HCT116 (cell line): ENCODE results near the gene MTHFS. TPM values are rescaled to one million over a fixed set of nuclear protein-coding genes. Genes with fewer than 3 reads are reported as not detected.

Experiments used
- ATAC-seq: fragments of 200-7000 bp; cut with Tn5 transposase; 2 replicates; pipeline ENCODE4 v1.9.1; 2020; ENCODE audit warnings: mild to moderate bottlenecking, moderate library complexity
- BruUV-seq: library from RNA; stranded (reverse); fragments of 400-500 nt; replicated peaks from 2 replicates; lab custom pipeline; 2021; lab: Mats Ljungman, UMichigan
- CTCF ChIA-PET: fragments of 300-600 bp; sonication (Branson Sonifier 250); formaldehyde crosslinking; loops from one replicate; lab custom pipeline; 2021; ENCODE audit warnings: antibody characterized with exemption; lab: Charles Lee
- POLR2A ChIA-PET: fragments of 300-600, 350-600 bp; sonication (Branson Sonifier 250); formaldehyde crosslinking; loops from one replicate; lab custom pipeline; 2021; ENCODE audit warnings: antibody characterized with exemption; lab: Charles Lee
- RAD21 ChIA-PET, 2 experiments: fragments of 300-600 bp; sonication (Branson Sonifier 250); formaldehyde crosslinking; loops; one replicate each; lab custom pipeline; 2023; ENCODE audit warnings: low total read pairs in 2 of 2; ENCODE audit not compliant: uncharacterized antibody in 2 of 2, unreplicated experiment in 2 of 2, low non-redundant PET in 1 of 2; lab: Charles Lee
- DNase-seq: peaks from one replicate; pipeline ENCODE4 v3.0.0-alpha.2; 2010; ENCODE audit warnings: low read depth, low spot score
- H2AFZ ChIP-seq: fragments of 200-600 bp; shearing (Covaris generic), sonication (generic); 2 replicates; pipeline ENCODE4 v1.6.1; 2017; ENCODE audit warnings: low read depth, mixed run types, mixed read lengths, antibody characterized with exemption, low read length; ENCODE audit not compliant: poor library complexity, severe bottlenecking
- H3K27ac ChIP-seq: 2 replicates; pipeline ENCODE4 v1.5.1; 2012; ENCODE audit warnings: low read depth, low read length
- H3K27me3 ChIP-seq: fragments of 200-600 bp; sonication (generic); 2 replicates; pipeline ENCODE4 v1.6.1; 2016; ENCODE audit warnings: mixed run types, low read length, mixed read lengths; ENCODE audit not compliant: insufficient read depth
- H3K36me3 ChIP-seq, 2 experiments: fragments of 200-500 bp in 1 of 2; fragments of 200-600 bp in 1 of 2; sonication (Bioruptor generic) in 1 of 2; sonication (generic) in 1 of 2; 2 replicates each; pipeline versions ENCODE4 v1.5.1 to v1.6.1; 2014 to 2016; ENCODE audit warnings: low read length in 2 of 2, inconsistent platforms in 1 of 2, mixed read lengths in 1 of 2, mixed run types in 1 of 2; ENCODE audit not compliant: insufficient read depth in 2 of 2, control insufficient read depth in 1 of 2
- H3K4me1 ChIP-seq, 2 experiments: fragments of 200-600 bp in 1 of 2; sonication (generic) in 1 of 2; 2 replicates each; pipeline versions ENCODE4 v1.5.1 to v1.6.1; 2012 to 2017; ENCODE audit warnings: low read length in 2 of 2, inconsistent platforms in 1 of 2, mild to moderate bottlenecking in 1 of 2, mixed read lengths in 1 of 2, mixed run types in 1 of 2, moderate library complexity in 1 of 2; ENCODE audit not compliant: insufficient read depth in 2 of 2, control insufficient read depth in 1 of 2
- H3K4me2 ChIP-seq: fragments of 200-600 bp; sonication (generic); 2 replicates; pipeline ENCODE4 v1.6.1; 2017; ENCODE audit warnings: mixed run types, low read length, mixed read lengths
- H3K4me3 ChIP-seq, 2 experiments: fragments of 200-600 bp in 1 of 2; sonication (generic) in 1 of 2; replicated peaks in 1 of 2; 2 replicates each; pipeline ENCODE4 v1.5.1; 2011 to 2016; ENCODE audit warnings: low read length in 2 of 2, control low read depth in 1 of 2, low read depth in 1 of 2, mild to moderate bottlenecking in 1 of 2, mixed read lengths in 1 of 2, mixed run types in 1 of 2
- H3K79me2 ChIP-seq: fragments of 200-600 bp; sonication (generic); 2 replicates; pipeline ENCODE4 v1.6.1; 2017; ENCODE audit warnings: mild to moderate bottlenecking, mixed run types, low read length, moderate library complexity, mixed read lengths; ENCODE audit not compliant: insufficient read depth
- H3K9ac ChIP-seq: fragments of 200-600 bp; sonication (generic); 2 replicates; pipeline ENCODE4 v1.6.1; 2016; ENCODE audit warnings: low read length, mixed read lengths
- H3K9me2 ChIP-seq: fragments of 200-600 bp; sonication (generic), shearing (Covaris generic); 2 replicates; pipeline ENCODE4 v1.6.1; 2017; ENCODE audit warnings: mixed run types, mild to moderate bottlenecking, moderate library complexity; ENCODE audit not compliant: insufficient read depth
- H3K9me3 ChIP-seq, 2 experiments: fragments of 200-500 bp in 1 of 2; fragments of 200-600 bp in 1 of 2; sonication (Bioruptor generic) in 1 of 2; sonication (generic) in 1 of 2; 2 replicates each; pipeline ENCODE4 v1.6.1; 2014 to 2017; ENCODE audit warnings: low read length in 2 of 2, mixed read lengths in 2 of 2, inconsistent platforms in 1 of 2, low read depth in 1 of 2, mild to moderate bottlenecking in 1 of 2, mixed run types in 1 of 2, moderate library complexity in 1 of 2; ENCODE audit not compliant: control insufficient read depth in 1 of 2, insufficient read depth in 1 of 2
- H4K20me1 ChIP-seq: fragments of 200-600 bp; sonication (generic), shearing (Covaris generic); 2 replicates; pipeline ENCODE4 v1.6.1; 2017; ENCODE audit warnings: mixed run types, mild to moderate bottlenecking, moderate library complexity; ENCODE audit not compliant: insufficient read depth
- CBX3 ChIP-seq: IDR thresholded peaks from 2 replicates; pipeline ENCODE4 v1.6.1; 2012; ENCODE audit warnings: low read depth
- ELF1 ChIP-seq: IDR thresholded peaks from 2 replicates; pipeline ENCODE4 v1.6.1; 2012; ENCODE audit warnings: low read depth, borderline replicate concordance
- EZH2 ChIP-seq: fragments of 200-600 bp; sonication (generic); IDR thresholded peaks from 2 replicates; pipeline ENCODE4 v1.6.1; 2017; ENCODE audit warnings: antibody characterized with exemption, mixed run types
- POLR2A ChIP-seq: IDR thresholded peaks from 2 replicates; pipeline ENCODE4 v1.7.0; 2011; ENCODE audit warnings: borderline replicate concordance; ENCODE audit not compliant: insufficient read depth, insufficient read length; ENCODE audit errors: extremely low read depth
- POLR2AphosphoS5 ChIP-seq: IDR thresholded peaks from 2 replicates; pipeline ENCODE4 v1.6.1; 2011; ENCODE audit warnings: mild to moderate bottlenecking, low read depth, low read length, moderate library complexity
- SP1 ChIP-seq: IDR thresholded peaks from 2 replicates; pipeline ENCODE4 v1.6.1; 2012; ENCODE audit warnings: low read depth
- SRF ChIP-seq: IDR thresholded peaks from 2 replicates; pipeline ENCODE4 v1.6.1; 2012; ENCODE audit warnings: low read depth
- TCF7L2 ChIP-seq: IDR thresholded peaks from 2 replicates; pipeline ENCODE4 v1.7.0; 2011; ENCODE audit warnings: borderline replicate concordance, inconsistent platforms; ENCODE audit not compliant: insufficient read depth, insufficient read length; ENCODE audit errors: extremely low read depth
- YY1 ChIP-seq: IDR thresholded peaks from 2 replicates; pipeline ENCODE4 v1.6.1; 2011; ENCODE audit warnings: low read length, low read depth, moderate library complexity, mild to moderate bottlenecking; ENCODE audit not compliant: insufficient replicate concordance; ENCODE audit errors: extremely low read depth
- ZFX ChIP-seq: fragments of 450-650 bp; IDR thresholded peaks from 2 replicates; pipeline ENCODE4 v1.6.1; 2017
- intact Hi-C: fragments of 100-400 bp; cut with micrococcal nuclease; formaldehyde crosslinking; loops from 2 replicates; pipeline ENCODE4 v1.10.0; 2022
- total RNA-seq: library from RNA; stranded (reverse); gene quantifications from one replicate; pipeline ENCODE4 v1.2.1, GENCODE V29; 2021; ENCODE audit not compliant: unreplicated experiment
- TF ChIP-seq, protein P1 (sequence below): IDR thresholded peaks from 2 replicates; pipeline ENCODE4 v1.6.1; 2012
- TF ChIP-seq, protein P2 (sequence below): IDR thresholded peaks from 2 replicates; pipeline ENCODE4 v1.6.1; 2011; ENCODE audit warnings: mild to moderate bottlenecking, low read length, moderate library complexity; ENCODE audit not compliant: insufficient replicate concordance; ENCODE audit errors: extremely low read depth

Gene MTHFS
- total RNA-seq, 1 experiment from 2014 or later, result 30.5 TPM

DNA sequence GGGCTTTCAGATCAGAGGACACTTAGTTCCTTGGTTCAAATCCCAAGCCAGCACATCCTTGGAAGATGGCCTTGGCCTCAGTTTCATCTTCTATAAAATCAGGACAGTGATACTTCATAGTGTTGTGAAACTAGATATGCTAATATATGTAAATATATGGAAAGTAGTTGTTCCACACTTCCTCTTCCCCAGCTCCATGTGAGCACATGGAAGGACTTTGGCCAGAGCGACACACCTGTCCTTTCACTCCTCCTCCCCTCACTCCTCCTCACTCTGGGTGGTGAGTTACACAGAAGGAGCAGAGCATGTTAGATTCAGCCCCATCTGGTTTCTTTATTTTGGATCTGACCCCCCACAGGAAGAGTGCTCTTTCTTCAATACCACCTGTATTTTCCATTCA lies 65.2 kb downstream of the MTHFS start:
- no peak overlapping the region for H3K9ac ChIP-seq
- TF ChIP-seq POLR2A, result no peak
- no peak for TF ChIP-seq YY1
- TF ChIP-seq, protein P1, sequence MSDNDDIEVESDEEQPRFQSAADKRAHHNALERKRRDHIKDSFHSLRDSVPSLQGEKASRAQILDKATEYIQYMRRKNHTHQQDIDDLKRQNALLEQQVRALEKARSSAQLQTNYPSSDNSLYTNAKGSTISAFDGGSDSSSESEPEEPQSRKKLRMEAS, result no peak
- TF ChIP-seq, protein P2, sequence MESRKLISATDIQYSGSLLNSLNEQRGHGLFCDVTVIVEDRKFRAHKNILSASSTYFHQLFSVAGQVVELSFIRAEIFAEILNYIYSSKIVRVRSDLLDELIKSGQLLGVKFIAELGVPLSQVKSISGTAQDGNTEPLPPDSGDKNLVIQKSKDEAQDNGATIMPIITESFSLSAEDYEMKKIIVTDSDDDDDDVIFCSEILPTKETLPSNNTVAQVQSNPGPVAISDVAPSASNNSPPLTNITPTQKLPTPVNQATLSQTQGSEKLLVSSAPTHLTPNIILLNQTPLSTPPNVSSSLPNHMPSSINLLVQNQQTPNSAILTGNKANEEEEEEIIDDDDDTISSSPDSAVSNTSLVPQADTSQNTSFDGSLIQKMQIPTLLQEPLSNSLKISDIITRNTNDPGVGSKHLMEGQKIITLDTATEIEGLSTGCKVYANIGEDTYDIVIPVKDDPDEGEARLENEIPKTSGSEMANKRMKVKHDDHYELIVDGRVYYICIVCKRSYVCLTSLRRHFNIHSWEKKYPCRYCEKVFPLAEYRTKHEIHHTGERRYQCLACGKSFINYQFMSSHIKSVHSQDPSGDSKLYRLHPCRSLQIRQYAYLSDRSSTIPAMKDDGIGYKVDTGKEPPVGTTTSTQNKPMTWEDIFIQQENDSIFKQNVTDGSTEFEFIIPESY, result no peak
- no peak for TF ChIP-seq CBX3
- H3K9me3 ChIP-seq, result no peaks in the 10 kb centered on the region
- no peaks in the 10 kb centered on the region for H3K27me3 ChIP-seq
- no peaks in the 10 kb centered on the region for H3K79me2 ChIP-seq
- ATAC-seq (no peak), DNase-seq (no peak)
- ChIA-PET POLR2A (no interaction called here), CTCF (no interaction called here), RAD21 (no interaction called here)
- H3K27ac ChIP-seq, result no peak overlapping the region
- no peaks in the 10 kb centered on the region for H3K36me3 ChIP-seq
- H3K4me3 ChIP-seq, result no peak overlapping the region
- H3K4me2 ChIP-seq, result no peak overlapping the region
- no peaks in the 10 kb centered on the region for H4K20me1 ChIP-seq
- BruUV-seq, result no TSS peak
- peaks cover 0 to 5% of the 10 kb centered on the region in 2 experiments; a peak in 1 of 4 replicates for H3K4me1 ChIP-seq
- H2AFZ ChIP-seq, result no peak overlapping the region
- H3K9me2 ChIP-seq, result no peaks in the 10 kb centered on the region
- intact Hi-C loops, result no loop called here

DNA sequence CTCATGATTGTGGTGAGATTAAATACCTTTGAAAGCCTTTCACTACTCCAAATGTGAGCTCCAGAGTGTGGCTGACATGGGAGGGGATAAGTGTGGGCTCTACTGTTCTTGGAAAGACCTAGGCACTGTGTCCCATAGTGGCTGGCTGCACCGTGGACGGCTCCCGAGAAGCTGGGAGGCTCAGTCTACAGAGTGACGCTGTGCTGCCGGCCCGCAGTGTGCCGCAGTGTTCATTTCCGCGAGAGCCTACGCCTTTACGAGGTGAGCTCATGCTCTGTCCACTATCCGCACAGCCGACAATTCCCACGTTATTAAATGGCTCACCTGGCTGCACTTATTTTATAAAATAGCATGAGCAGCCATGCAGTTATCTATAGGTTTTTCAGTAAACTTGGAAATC lies 66.9 kb downstream of the MTHFS start:
- CTCF ChIA-PET, result no interaction called here
- DNase-seq (no peak), ATAC-seq (no peak)
- no peak for TF ChIP-seq ZFX
- TF ChIP-seq EZH2, result no peak
- TF ChIP-seq, protein P2, result no peak
- no peak for TF ChIP-seq TCF7L2
- TF ChIP-seq SRF, result no peak
- no peak for TF ChIP-seq SP1
- TF ChIP-seq POLR2AphosphoS5, result no peak
- TF ChIP-seq ELF1, result no peak
- intact Hi-C loops, result no loop called here
- no peak overlapping the region for H3K4me2 ChIP-seq
- H4K20me1 ChIP-seq, result no peaks in the 10 kb centered on the region
- H3K4me3 ChIP-seq, result no peak overlapping the region
- H3K9ac ChIP-seq, result no peak overlapping the region
- H3K4me1 ChIP-seq, result peaks cover 0 to 5% of the 10 kb centered on the region in 2 experiments; a peak in 1 of 4 replicates
- no peaks in the 10 kb centered on the region for H3K36me3 ChIP-seq
- H2AFZ ChIP-seq, result no peak overlapping the region
- H3K27ac ChIP-seq, result no peak overlapping the region
- BruUV-seq, result no TSS peak
- H3K9me3 ChIP-seq, result no peaks in the 10 kb centered on the region
- POLR2A ChIA-PET, result no interaction called here
- no peaks in the 10 kb centered on the region for H3K79me2 ChIP-seq
- H3K27me3 ChIP-seq, result no peaks in the 10 kb centered on the region
- no peaks in the 10 kb centered on the region for H3K9me2 ChIP-seq
- RAD21 ChIA-PET, result no interaction called here
